Spleen (tissue), 11 donors: ENCODE results near the gene IFT43. TPM values are rescaled to one million over a fixed set of nuclear protein-coding genes. Genes with fewer than 3 reads are reported as not detected.

Experiments
- DNase-seq: peaks from one replicate; pipeline ENCODE4 v3.0.0-alpha.2; 2020
- H3K27ac ChIP-seq, 8 donors: fragments of 200-600 bp; sonication (generic) in 7 of 8; 1 replicate in 4 of 8; 2 replicates in 4 of 8; pipeline versions ENCODE4 v1.5.0 to v1.8.0; 2016 to 2021; ENCODE audit warnings: inconsistent platforms in 4 of 8, mild to moderate bottlenecking in 4 of 8, moderate library complexity in 1 of 8
- H3K27me3 ChIP-seq, 7 donors: fragments of 200-600 bp; sonication (generic) in 6 of 7; replicated peaks in 1 of 7; 1 replicate in 4 of 7; 2 replicates in 3 of 7; pipeline versions ENCODE4 v1.5.0 to v1.8.0; 2016 to 2021; ENCODE audit warnings: inconsistent platforms in 3 of 7, mild to moderate bottlenecking in 1 of 7
- H3K36me3 ChIP-seq, 6 donors: fragments of 200-600 bp; sonication (generic) in 5 of 6; 1 replicate in 4 of 6; 2 replicates in 2 of 6; pipeline versions ENCODE4 v1.5.0 to v1.8.0; 2016 to 2021; ENCODE audit warnings: inconsistent platforms in 2 of 6
- H3K4me1 ChIP-seq, 6 donors: fragments of 200-600 bp; sonication (generic) in 5 of 6; 1 replicate in 3 of 6; 2 replicates in 3 of 6; pipeline versions ENCODE4 v1.5.0 to v1.8.0; 2016 to 2021; ENCODE audit warnings: inconsistent platforms in 3 of 6
- H3K4me3 ChIP-seq, 8 donors: fragments of 200-600 bp; sonication (generic) in 7 of 8; 1 replicate in 4 of 8; 2 replicates in 4 of 8; pipeline versions ENCODE4 v1.5.0 to v1.8.0; 2016 to 2021; ENCODE audit warnings: inconsistent platforms in 4 of 8, mild to moderate bottlenecking in 4 of 8, moderate library complexity in 2 of 8
- H3K9me3 ChIP-seq, 8 donors: fragments of 200-600 bp; sonication (generic) in 7 of 8; 1 replicate in 4 of 8; 2 replicates in 4 of 8; pipeline versions ENCODE4 v1.5.0 to v1.8.0; 2016 to 2021; ENCODE audit warnings: inconsistent platforms in 4 of 8
- CTCF ChIP-seq, 11 experiments: fragments of 200-600 bp in 7 of 11; fragments of 450-650 bp in 4 of 11; sonication (generic) in 4 of 11; IDR thresholded peaks in 8 of 11; conservative IDR thresholded peaks in 3 of 11; 1 replicate in 7 of 11; 2 replicates in 4 of 11; pipeline versions ENCODE4 v1.4.0 to v1.8.0; 2016 to 2021; ENCODE audit warnings: antibody characterized with exemption in 11 of 11, inconsistent platforms in 4 of 11, mild to moderate bottlenecking in 1 of 11
- POLR2A ChIP-seq, 3 donors: fragments of 450-650 bp; IDR thresholded peaks; one replicate each; pipeline ENCODE4 v1.5.1; 2017; ENCODE audit warnings: antibody characterized with exemption in 3 of 3, mild to moderate bottlenecking in 1 of 3
- POLR2AphosphoS5 ChIP-seq, 3 donors: sonication (generic); formaldehyde crosslinking; IDR thresholded peaks; one replicate each; pipeline ENCODE4 v1.5.1; 2017; ENCODE audit warnings: antibody characterized with exemption in 3 of 3
- WGBS, 5 donors: extraction: QIAGEN DNeasy Blood & Tissue Kit in 3 of 5; methylation state at CpG; one replicate each; pipeline versions ENCODE4 v1.1.5 to v1.1.7; 2013 to 2018; 5-methylcytosine and 5-hydroxymethylcytosine counted together
- intact Hi-C: fragments of 100-400 bp; cut with DNase I; formaldehyde crosslinking; loops from one replicate; pipeline ENCODE4 v1.15.0; 2023; ENCODE audit warnings: low total_unique reads
- polyA plus RNA-seq, 3 donors: library from polyadenylated mRNA; stranded (reverse); fragments of 200-250 nt; gene quantifications; one replicate each; pipeline ENCODE4 v1.2.1, GENCODE V29; 2013
- total RNA-seq, 7 donors: library from RNA; depleted of rRNA in 3 of 7; stranded (reverse); fragments of >200 nt in 3 of 7; fragmentation: NEBNext Ultra II Directional in 4 of 7; extraction: Animal tissue kit (Norgen Biotek cat#: 25700) in 4 of 7; gene quantifications; one replicate each; pipeline versions ENCODE4 v1.1.0 to v1.2.1, GENCODE V29; 2016 to 2021
- donor health status: healthy with polysubstance abuse.
- donor health status: DM: no; HTN: no; CAD: no; lungs with moderate emphysema.
- donor health status: DM: no; HTN: no; CAD: no.
- donor health status: Bipolar disorder and iron deficiency.
- donor health status: healthy.
- donor health status: DM: no; HTN: no; CAD: no.
- donor health status: DM: yes; HTN: yes; CAD: no.

Gene IFT43
- total and polyA plus RNA-seq, 10 donors, result 19.8 to 39.9 (median 27.4) TPM

DNA sequence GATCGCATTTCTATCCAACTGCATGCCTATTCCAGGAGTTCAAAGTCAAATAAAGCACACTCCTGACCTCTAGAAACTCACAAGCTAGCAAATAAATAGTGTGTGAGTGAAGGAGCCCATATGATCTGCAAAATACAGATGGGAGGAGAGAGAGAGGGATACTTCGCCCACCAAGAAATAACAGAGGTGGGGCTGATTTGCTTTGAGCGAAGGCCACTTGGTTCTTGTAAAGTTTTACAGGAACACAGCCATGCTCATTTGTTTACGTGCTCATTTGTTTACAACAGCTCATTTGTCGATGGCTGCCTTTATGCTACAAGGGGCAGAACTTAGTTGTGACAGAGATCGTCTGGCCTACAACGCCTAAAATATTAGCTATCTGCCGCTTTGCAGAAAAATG, 102.8 kb downstream of the IFT43 start:
- no peaks in the 10 kb centered on the region for H3K27me3 ChIP-seq
- intact Hi-C loops, result no loop called here
- no peaks in the 10 kb centered on the region for H3K9me3 ChIP-seq
- WGBS, 5 donors, result 76 to 86% (median 82%) methylated on average over 8 of the region's 8 CpGs
- H3K27ac ChIP-seq, result no peak overlapping the region
- H3K4me3 ChIP-seq, result no peak overlapping the region
- H3K4me1 ChIP-seq, result peaks cover 0 to 4% (median 0%) of the 10 kb centered on the region in 6 donors
- H3K36me3 ChIP-seq, result peaks cover 0 to 16% (median under 1%) of the 10 kb centered on the region in 6 donors
- DNase-seq, result no peak
- TF ChIP-seq POLR2A (IDR thresholded peaks at IDR 0.05) (no peak), POLR2AphosphoS5 (IDR thresholded peaks at IDR 0.05) (no peak), CTCF (IDR thresholded peaks at IDR 0.05 in 8 of 11, conservative IDR thresholded peaks at IDR 0.05 in 3 of 11) (no peak)

DNA sequence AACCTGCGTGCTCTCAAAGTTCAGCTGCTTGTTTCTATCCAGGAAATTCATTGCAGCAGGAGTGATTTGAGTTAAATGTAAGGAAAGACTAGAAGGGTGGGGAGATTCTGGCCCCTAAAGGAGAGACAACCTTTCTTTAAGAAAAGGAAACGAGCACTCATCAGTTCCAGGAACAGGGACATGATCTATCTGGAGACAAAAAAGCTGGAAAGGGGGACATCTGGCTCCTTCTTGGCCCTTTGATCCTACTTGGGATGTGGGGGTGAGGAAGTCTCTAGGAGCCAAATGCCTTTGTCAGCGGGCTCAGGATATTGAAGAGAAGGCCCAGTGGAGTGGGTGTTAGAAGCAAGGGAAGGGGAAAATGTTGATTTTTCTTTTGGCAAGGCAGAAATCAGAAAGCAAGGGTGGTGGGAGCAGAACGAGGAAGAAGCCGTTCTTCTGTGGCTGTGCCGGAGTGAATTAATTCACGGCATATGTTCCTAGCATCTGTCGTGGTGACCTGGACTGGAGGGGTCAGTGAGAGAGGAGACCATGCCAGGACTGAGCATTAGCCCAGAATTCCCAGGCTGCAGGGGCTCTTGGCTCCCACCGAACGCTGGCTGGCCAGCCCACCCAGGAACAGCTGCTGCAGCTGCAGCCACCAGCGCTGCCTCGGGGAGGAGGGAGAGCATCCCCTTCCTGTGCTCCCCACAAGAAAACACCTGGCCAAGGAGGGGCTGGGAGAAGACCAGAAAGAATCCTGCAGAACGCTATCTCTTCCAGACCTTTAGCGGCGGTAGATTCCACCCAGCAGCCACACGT, 103.4 kb downstream of the IFT43 start:
- Histone ChIP-seq H3K9me3 (no peaks in the 10 kb centered on the region), H3K4me1 (peaks cover 0 to 4% (median 0%) of the 10 kb centered on the region in 6 donors), H3K27ac (no peak overlapping the region), H3K4me3 (no peak overlapping the region), H3K27me3 (no peaks in the 10 kb centered on the region), H3K36me3 (peaks cover 0 to 9% (median 0%) of the 10 kb centered on the region in 6 donors)
- intact Hi-C loops, result no loop called here
- DNase-seq, result no peak
- TF ChIP-seq POLR2A (IDR thresholded peaks at IDR 0.05), result no peak
- no peak for TF ChIP-seq CTCF (IDR thresholded peaks at IDR 0.05 in 8 of 11, conservative IDR thresholded peaks at IDR 0.05 in 3 of 11)
- no peak for TF ChIP-seq POLR2AphosphoS5 (IDR thresholded peaks at IDR 0.05)
- WGBS, 5 donors, result 65 to 77% (median 73%) methylated on average over 15 to 16 of the region's 16 CpGs

GRCh38 chr14:76089575-76089974, 104.0 kb downstream of the IFT43 start:
- WGBS, 5 donors, result 44 to 83% (median 71%) methylated on average over 5 to 6 of the region's 6 CpGs
- intact Hi-C loops, result no loop called here

More at GRCh38 chr14:76089575-76089974, 104.0 kb downstream of the IFT43 start:
- no peaks in the 10 kb centered on the region for H3K27me3 ChIP-seq
- DNase-seq, result no peak
- peaks cover 0 to 5% (median 0%) of the 10 kb centered on the region in 6 donors for H3K36me3 ChIP-seq
- TF ChIP-seq POLR2AphosphoS5 (IDR thresholded peaks at IDR 0.05) (no peak), CTCF (IDR thresholded peaks at IDR 0.05 in 8 of 11, conservative IDR thresholded peaks at IDR 0.05 in 3 of 11) (no peak), POLR2A (IDR thresholded peaks at IDR 0.05) (no peak)
- H3K4me3 ChIP-seq, result no peak overlapping the region
- no peak overlapping the region for H3K27ac ChIP-seq
- no peaks in the 10 kb centered on the region for H3K9me3 ChIP-seq
- H3K4me1 ChIP-seq, result peaks cover 0 to 4% (median 0%) of the 10 kb centered on the region in 6 donors
